ENCODE results near the gene EYA2. TPM values are rescaled to one million over a fixed set of nuclear protein-coding genes. Genes with fewer than 3 reads are reported as not detected.

Gene EYA2
- total and polyA plus RNA-seq, 4 donors, result 1.2 to 10.9 (median 6.7) TPM

- intact Hi-C loops (cut with DNase I), result no loop called here
- Histone ChIP-seq H3K27me3 (ENCODE audit: control insufficient read depth in 1 of 2, insufficient read depth in 2 of 2, low read length in 1 of 2) (no peaks in the 10 kb centered on the region), H3K36me3 (ENCODE audit: control insufficient read depth in 1 of 2, insufficient read depth in 2 of 2, low read length in 1 of 2) (no peaks in the 10 kb centered on the region), H3K4me3 (ENCODE audit: low read length in 2 of 2) (no peak overlapping the region), H3K4me1 (ENCODE audit: control insufficient read depth in 1 of 2, insufficient read depth in 2 of 2, low read length in 2 of 2) (no peaks in the 10 kb centered on the region), H3K27ac (ENCODE audit: low read depth in 1 of 2, low read length in 2 of 2) (no peak overlapping the region), H3K9me3 (ENCODE audit: control insufficient read depth, low read length) (no peaks in the 10 kb centered on the region)
- no peak for ATAC-seq (ENCODE audit: low FRiP score)
- 39 to 41% methylated on average over 4 of the region's 4 CpGs for WGBS, 2 donors
- DNase-seq, result no peak
Observed at GRCh38 chr20:47118206-47118605, 223.6 kb downstream of the EYA2 start.

DNA sequence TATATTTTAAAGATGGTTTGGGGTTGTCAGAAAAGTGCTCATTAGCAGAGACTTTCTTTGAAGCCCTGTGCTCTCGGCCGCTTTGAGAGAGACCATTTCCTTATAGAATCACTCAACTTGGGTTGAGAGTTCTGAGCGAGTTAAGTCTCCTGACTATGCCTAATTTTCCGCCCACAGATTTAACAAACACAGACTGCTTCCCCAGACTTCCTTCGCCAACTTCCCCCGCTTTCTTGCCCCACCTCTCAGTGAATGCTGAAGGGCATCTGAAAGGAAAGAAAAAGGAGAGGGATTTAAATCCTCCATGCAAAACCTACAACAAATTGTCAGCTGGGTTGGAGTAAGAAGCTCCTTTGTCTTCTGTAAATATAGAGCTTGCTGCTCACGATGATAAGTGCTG is 224.0 kb downstream of the EYA2 start:
- H3K27ac ChIP-seq (ENCODE audit: low read depth in 1 of 2, low read length in 2 of 2), result no peak overlapping the region
- H3K9me3 ChIP-seq (ENCODE audit: control insufficient read depth, low read length), result no peaks in the 10 kb centered on the region
- DNase-seq, result no peak
- no peaks in the 10 kb centered on the region for H3K4me1 ChIP-seq (ENCODE audit: control insufficient read depth in 1 of 2, insufficient read depth in 2 of 2, low read length in 2 of 2)
- intact Hi-C loops (cut with DNase I), result no loop called here
- WGBS, 2 donors, result 68 to 75% methylated on average over 7 of the region's 7 CpGs
- no peak for ATAC-seq (ENCODE audit: low FRiP score)
- no peak overlapping the region for H3K4me3 ChIP-seq (ENCODE audit: low read length in 2 of 2)
- no peaks in the 10 kb centered on the region for H3K36me3 ChIP-seq (ENCODE audit: control insufficient read depth in 1 of 2, insufficient read depth in 2 of 2, low read length in 1 of 2)
- no peaks in the 10 kb centered on the region for H3K27me3 ChIP-seq (ENCODE audit: control insufficient read depth in 1 of 2, insufficient read depth in 2 of 2, low read length in 1 of 2)

DNA sequence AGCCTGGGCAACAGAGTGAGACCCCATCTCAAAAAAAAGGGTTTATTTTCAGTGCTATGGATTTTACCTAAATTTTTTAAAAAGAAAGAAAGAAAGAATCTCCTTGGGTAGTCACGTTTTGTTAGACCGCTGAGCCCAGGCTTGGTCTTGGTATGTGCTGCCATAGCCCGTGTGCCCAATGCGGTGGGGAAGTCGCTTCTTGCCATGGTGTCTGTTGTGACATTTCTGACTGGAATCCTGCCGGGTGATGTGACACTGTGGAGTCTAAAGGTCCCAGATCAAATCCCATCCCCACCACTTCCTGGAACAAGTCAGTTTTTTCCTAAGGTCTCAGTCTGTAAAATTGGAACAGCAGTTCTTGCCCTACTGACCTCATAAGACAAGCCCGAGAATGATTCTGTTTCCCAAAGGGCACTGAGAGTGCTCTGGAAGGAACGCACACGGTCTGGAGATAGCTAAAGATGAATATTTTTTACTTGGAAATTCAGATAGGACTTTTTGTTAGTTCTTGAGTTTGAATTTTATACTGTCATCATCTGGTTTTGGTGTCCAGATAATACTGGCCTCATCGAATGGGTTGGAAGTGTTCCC is 225.8 kb downstream of the EYA2 start:
- intact Hi-C loops (cut with DNase I), result no loop called here
- Histone ChIP-seq H3K27ac (ENCODE audit: low read depth in 1 of 2, low read length in 2 of 2) (no peak overlapping the region), H3K4me1 (ENCODE audit: control insufficient read depth in 1 of 2, insufficient read depth in 2 of 2, low read length in 2 of 2) (peaks cover 0 to 2% of the 10 kb centered on the region in 2 donors), H3K27me3 (ENCODE audit: control insufficient read depth in 1 of 2, insufficient read depth in 2 of 2, low read length in 1 of 2) (no peaks in the 10 kb centered on the region), H3K36me3 (ENCODE audit: control insufficient read depth in 1 of 2, insufficient read depth in 2 of 2, low read length in 1 of 2) (no peaks in the 10 kb centered on the region), H3K9me3 (ENCODE audit: control insufficient read depth, low read length) (no peaks in the 10 kb centered on the region), H3K4me3 (ENCODE audit: low read length in 2 of 2) (no peak overlapping the region)
- ATAC-seq (ENCODE audit: low FRiP score), result peak; percentile 42
- 87 to 89% methylated on average over 10 of the region's 10 CpGs for WGBS, 2 donors
- DNase-seq, result no peak

DNA sequence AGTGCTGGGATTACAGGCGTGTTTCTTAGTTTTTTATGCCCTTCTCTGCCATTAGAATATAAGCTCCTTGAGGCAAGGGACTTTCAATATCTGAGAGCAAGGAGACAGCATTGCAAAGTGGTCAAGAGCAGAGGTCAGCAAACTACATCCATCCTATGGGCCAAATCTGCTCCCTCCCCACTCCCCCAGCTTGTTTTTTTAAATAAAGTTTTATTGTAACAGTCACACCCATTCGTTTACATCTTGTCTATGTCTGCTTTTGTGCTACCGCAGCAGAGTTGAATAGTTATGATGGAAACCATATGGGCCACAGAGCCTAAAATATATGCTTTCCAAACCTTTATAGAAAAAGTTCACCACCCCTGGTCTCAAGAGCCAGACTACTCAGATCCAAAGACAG is 227.9 kb downstream of the EYA2 start:
- no peaks in the 10 kb centered on the region for H3K9me3 ChIP-seq (ENCODE audit: control insufficient read depth, low read length)
- DNase-seq (no peak), ATAC-seq (ENCODE audit: low FRiP score) (no peak)
- H3K36me3 ChIP-seq (ENCODE audit: control insufficient read depth in 1 of 2, insufficient read depth in 2 of 2, low read length in 1 of 2), result no peaks in the 10 kb centered on the region
- no peak overlapping the region for H3K27ac ChIP-seq (ENCODE audit: low read depth in 1 of 2, low read length in 2 of 2)
- H3K27me3 ChIP-seq (ENCODE audit: control insufficient read depth in 1 of 2, insufficient read depth in 2 of 2, low read length in 1 of 2), result no peaks in the 10 kb centered on the region
- peaks cover 0 to 2% of the 10 kb centered on the region in 2 donors for H3K4me1 ChIP-seq (ENCODE audit: control insufficient read depth in 1 of 2, insufficient read depth in 2 of 2, low read length in 2 of 2)
- WGBS, 2 donors, result 72 to 73% methylated on average over 3 of the region's 3 CpGs
- intact Hi-C loops (cut with DNase I), result no loop called here
- H3K4me3 ChIP-seq (ENCODE audit: low read length in 2 of 2), result no peak overlapping the region

DNA sequence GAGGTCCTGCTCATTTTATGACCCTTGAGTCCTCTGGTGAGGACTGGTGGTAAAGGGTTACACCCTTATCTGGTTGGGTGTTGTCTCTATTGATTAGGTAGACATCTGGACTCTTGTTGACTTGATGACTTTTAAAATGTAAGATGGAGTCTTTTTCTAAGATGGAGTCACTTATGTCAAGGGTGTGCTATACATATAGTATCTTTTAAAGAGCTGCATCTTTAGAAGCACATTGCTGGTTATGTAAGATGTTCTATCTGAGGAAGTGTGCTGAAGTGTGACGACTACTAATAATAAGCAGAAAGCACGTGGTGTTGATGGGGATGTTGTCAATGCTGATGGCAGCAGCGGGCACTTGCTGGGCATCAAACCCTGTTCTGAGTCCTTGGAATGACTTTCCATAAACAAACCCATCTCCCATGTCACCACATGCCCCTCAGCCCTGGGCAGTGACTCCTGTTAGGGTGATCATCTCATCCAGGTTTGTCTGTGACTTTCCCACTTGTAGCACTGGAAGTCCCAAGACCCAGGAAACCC is 229.6 kb downstream of the EYA2 start:
- H3K27me3 ChIP-seq (ENCODE audit: control insufficient read depth in 1 of 2, insufficient read depth in 2 of 2, low read length in 1 of 2), result no peaks in the 10 kb centered on the region
- peak overlapping the region in 1 of 2 donors; percentile 55 for H3K27ac ChIP-seq (ENCODE audit: low read depth in 1 of 2, low read length in 2 of 2)
- intact Hi-C loops (cut with DNase I), result no loop called here
- peaks cover 0 to 2% of the 10 kb centered on the region in 2 donors for H3K4me1 ChIP-seq (ENCODE audit: control insufficient read depth in 1 of 2, insufficient read depth in 2 of 2, low read length in 2 of 2)
- 55 to 59% methylated on average over 3 of the region's 3 CpGs for WGBS, 2 donors
- no peaks in the 10 kb centered on the region for H3K9me3 ChIP-seq (ENCODE audit: control insufficient read depth, low read length)
- no peak overlapping the region for H3K4me3 ChIP-seq (ENCODE audit: low read length in 2 of 2)
- DNase-seq (peak in 1 of 2 donors; percentile 68), ATAC-seq (ENCODE audit: low FRiP score) (peak; percentile 23)
- H3K36me3 ChIP-seq (ENCODE audit: control insufficient read depth in 1 of 2, insufficient read depth in 2 of 2, low read length in 1 of 2), result no peaks in the 10 kb centered on the region

- H3K36me3 ChIP-seq (ENCODE audit: control insufficient read depth in 1 of 2, insufficient read depth in 2 of 2, low read length in 1 of 2), result no peaks in the 10 kb centered on the region
- DNase-seq (no peak), ATAC-seq (ENCODE audit: low FRiP score) (no peak)
- no peaks in the 10 kb centered on the region for H3K9me3 ChIP-seq (ENCODE audit: control insufficient read depth, low read length)
- no peak overlapping the region for H3K4me3 ChIP-seq (ENCODE audit: low read length in 2 of 2)
- H3K27me3 ChIP-seq (ENCODE audit: control insufficient read depth in 1 of 2, insufficient read depth in 2 of 2, low read length in 1 of 2), result no peaks in the 10 kb centered on the region
- peaks cover 0 to 2% of the 10 kb centered on the region in 2 donors for H3K4me1 ChIP-seq (ENCODE audit: control insufficient read depth in 1 of 2, insufficient read depth in 2 of 2, low read length in 2 of 2)
- no peak overlapping the region for H3K27ac ChIP-seq (ENCODE audit: low read depth in 1 of 2, low read length in 2 of 2)
- intact Hi-C loops (cut with DNase I), result no loop called here
Observed at GRCh38 chr20:47125508-47125757, 230.8 kb downstream of the EYA2 start.

DNA sequence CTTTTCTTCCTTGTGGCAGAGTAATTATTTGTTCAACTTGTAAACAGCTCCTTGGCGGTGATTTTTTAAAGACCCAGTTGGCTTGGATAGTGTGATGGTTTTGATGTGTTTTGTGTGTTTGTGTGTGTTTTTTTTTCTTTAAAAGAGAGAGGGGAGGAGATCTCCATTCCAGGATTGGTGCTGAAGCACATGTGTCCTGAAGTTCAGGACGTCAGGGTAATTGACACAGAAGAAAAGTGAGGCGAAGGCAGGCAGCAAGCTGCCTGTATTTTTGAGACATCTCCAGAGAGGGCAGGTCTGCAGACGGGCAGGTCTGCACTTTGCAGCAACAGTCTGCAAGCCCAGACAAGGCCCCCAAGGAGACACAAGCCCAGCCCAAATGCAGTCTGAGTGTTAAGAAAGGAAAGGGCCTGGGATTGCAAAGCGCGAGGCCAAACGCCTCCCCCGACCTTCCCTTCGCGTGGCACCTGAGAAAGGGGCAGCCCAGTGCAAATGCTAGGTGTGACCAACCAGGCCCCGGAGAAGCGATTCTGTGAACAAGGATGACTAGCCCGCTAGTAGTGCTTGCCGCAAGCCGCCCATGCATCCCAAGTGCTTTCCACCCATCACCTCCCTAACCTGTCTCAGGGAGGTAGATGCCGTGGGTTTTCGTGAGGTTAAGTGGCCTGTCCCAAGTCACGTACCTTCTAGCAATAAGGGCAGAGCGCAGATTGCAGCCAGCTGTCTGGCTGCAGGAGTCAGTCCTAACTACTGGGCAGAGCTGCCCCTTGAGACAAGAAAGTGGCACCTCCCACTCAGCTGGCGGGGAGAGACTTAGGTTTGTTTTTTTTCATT is 231.3 kb downstream of the EYA2 start:
- H3K27ac ChIP-seq (ENCODE audit: low read depth in 1 of 2, low read length in 2 of 2), result no peak overlapping the region
- ATAC-seq (ENCODE audit: low FRiP score), result peak; percentile 22
- 84 to 88% methylated on average over 20 of the region's 20 CpGs for WGBS, 2 donors
- no peaks in the 10 kb centered on the region for H3K36me3 ChIP-seq (ENCODE audit: control insufficient read depth in 1 of 2, insufficient read depth in 2 of 2, low read length in 1 of 2)
- no peak overlapping the region for H3K4me3 ChIP-seq (ENCODE audit: low read length in 2 of 2)
- intact Hi-C loops (cut with DNase I), result no loop called here
- H3K4me1 ChIP-seq (ENCODE audit: control insufficient read depth in 1 of 2, insufficient read depth in 2 of 2, low read length in 2 of 2), result peaks cover 0 to 2% of the 10 kb centered on the region in 2 donors
- H3K9me3 ChIP-seq (ENCODE audit: control insufficient read depth, low read length), result no peaks in the 10 kb centered on the region
- no peak for DNase-seq
- H3K27me3 ChIP-seq (ENCODE audit: control insufficient read depth in 1 of 2, insufficient read depth in 2 of 2, low read length in 1 of 2), result no peaks in the 10 kb centered on the region

GRCh38 chr20:47126709-47127108 is 232.1 kb downstream of the EYA2 start:
- Histone ChIP-seq H3K27me3 (ENCODE audit: control insufficient read depth in 1 of 2, insufficient read depth in 2 of 2, low read length in 1 of 2) (no peaks in the 10 kb centered on the region), H3K4me3 (ENCODE audit: low read length in 2 of 2) (no peak overlapping the region), H3K36me3 (ENCODE audit: control insufficient read depth in 1 of 2, insufficient read depth in 2 of 2, low read length in 1 of 2) (no peaks in the 10 kb centered on the region), H3K9me3 (ENCODE audit: control insufficient read depth, low read length) (no peaks in the 10 kb centered on the region), H3K4me1 (ENCODE audit: control insufficient read depth in 1 of 2, insufficient read depth in 2 of 2, low read length in 2 of 2) (peaks cover 0 to 2% of the 10 kb centered on the region in 2 donors), H3K27ac (ENCODE audit: low read depth in 1 of 2, low read length in 2 of 2) (no peak overlapping the region)
- DNase-seq (no peak), ATAC-seq (ENCODE audit: low FRiP score) (no peak)
- 81 to 84% methylated on average over 5 of the region's 5 CpGs for WGBS, 2 donors
- intact Hi-C loops (cut with DNase I), result no loop called here

GRCh38 chr20:47127546-47127945 is 232.9 kb downstream of the EYA2 start:
- Histone ChIP-seq H3K27ac (ENCODE audit: low read depth in 1 of 2, low read length in 2 of 2) (no peak overlapping the region), H3K4me1 (ENCODE audit: control insufficient read depth in 1 of 2, insufficient read depth in 2 of 2, low read length in 2 of 2) (peaks cover 0 to 2% of the 10 kb centered on the region in 2 donors), H3K4me3 (ENCODE audit: low read length in 2 of 2) (no peak overlapping the region), H3K9me3 (ENCODE audit: control insufficient read depth, low read length) (no peaks in the 10 kb centered on the region), H3K36me3 (ENCODE audit: control insufficient read depth in 1 of 2, insufficient read depth in 2 of 2, low read length in 1 of 2) (no peaks in the 10 kb centered on the region), H3K27me3 (ENCODE audit: control insufficient read depth in 1 of 2, insufficient read depth in 2 of 2, low read length in 1 of 2) (no peaks in the 10 kb centered on the region)
- WGBS, 2 donors, result 71 to 89% methylated on average over 5 of the region's 5 CpGs
- no peak for ATAC-seq (ENCODE audit: low FRiP score)
- no peak for DNase-seq
- intact Hi-C loops (cut with DNase I), result no loop called here

Data from aorta (tissue), 5 donors.